Kidney capillary endothelial cell (primary cell): ENCODE results near the gene KRTAP9-8.
"Not testable (repeated sequence)": the region's sequence is repeated elsewhere in the genome, so short reads cannot be mapped to it uniquely, and the experiment has no call there.

Experiments
- DNase-seq: peaks from one replicate; pipeline ENCODE4 v3.0.0-alpha.2; 2018; ENCODE audit warnings: low spot score

KRTAP9-8 gene

GRCh38 chr17:41255381-41256290 is 17.8 kb downstream of the KRTAP9-8 start, which contains the start of gene KRTAP9-9:
TSS of gene KRTAP9-9 (plus strand) at chr17:41255384.
- not testable (repeated sequence) for DNase-seq

GRCh38 chr17:41256291-41256685 is 18.5 kb downstream of the KRTAP9-8 start:
- DNase-seq, result no peak

- DNase-seq, result no peak
Observed at GRCh38 chr17:41258406-41258805, 20.6 kb downstream of the KRTAP9-8 start.

DNA sequence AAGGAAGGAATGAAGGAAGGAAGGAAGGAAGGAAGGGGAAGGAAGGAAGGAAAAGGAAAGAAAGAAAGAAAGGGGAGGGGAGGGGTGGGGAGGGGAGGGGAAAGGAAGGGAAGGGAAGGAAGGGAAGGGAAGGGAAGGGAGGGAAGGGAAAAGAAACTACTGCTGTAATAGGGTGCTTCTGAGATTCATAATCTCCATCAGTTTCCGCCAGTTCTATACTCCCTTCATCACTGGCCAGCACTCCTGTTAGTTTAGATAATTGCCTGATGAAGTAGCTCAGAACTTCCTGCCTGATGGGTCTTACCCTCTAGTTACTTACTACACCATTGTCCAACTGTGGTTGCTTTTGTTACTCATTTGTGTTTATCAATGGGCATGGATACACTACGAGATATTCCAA is 25.4 kb downstream of the KRTAP9-8 start:
- DNase-seq, result no peak

- DNase-seq, result no peak
Observed at GRCh38 chr17:41264599-41264998, 26.8 kb downstream of the KRTAP9-8 start.

DNA sequence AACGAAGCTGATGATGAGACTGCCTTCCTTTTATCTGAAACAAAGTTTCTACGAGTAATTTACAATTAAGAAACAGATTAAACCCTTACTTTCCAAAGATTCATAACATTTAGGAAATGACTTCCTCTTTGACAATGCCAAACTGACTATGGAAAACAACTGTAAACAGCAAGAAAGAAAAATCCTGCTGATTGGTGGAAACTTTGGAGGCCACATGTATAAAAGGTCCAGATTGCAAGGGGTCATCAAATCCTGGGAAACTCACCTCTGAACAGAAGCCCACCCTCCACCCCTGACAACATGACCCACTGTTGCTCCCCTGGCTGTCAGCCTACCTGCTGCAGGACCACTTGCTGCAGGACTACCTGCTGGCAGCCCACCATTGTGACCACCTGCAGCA is 27.3 kb downstream of the KRTAP9-8 start, which contains the start of gene KRTAP9-6:
Gene KRTAP9-6, plus strand, starts transcription at position 301 of the 400 bp plus-strand sequence. Its CDS starts 0 bp downstream, at position 301.
- DNase-seq, result no peak

DNA sequence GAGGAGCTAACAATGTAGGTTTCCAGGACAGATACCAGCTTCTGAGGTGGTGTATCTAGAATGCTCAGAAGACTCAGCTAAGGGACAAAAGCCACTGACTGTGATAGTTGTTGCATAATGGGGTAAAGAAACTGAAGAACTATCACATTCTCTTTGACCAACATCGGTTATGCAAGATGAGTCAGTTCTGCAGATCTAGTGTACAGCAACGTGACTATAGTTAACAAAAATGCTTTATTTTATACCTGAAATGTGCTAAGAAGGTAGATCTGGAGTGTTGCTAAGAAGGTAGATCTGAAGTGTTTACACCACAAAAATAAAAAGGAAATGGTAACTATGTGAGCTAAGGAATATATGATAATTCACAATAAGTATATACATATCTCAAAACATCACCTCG is 29.9 kb downstream of the KRTAP9-8 start:
- DNase-seq, result no peak

- DNase-seq, result not testable (repeated sequence)
Observed at GRCh38 chr17:41271323-41271722, 33.5 kb downstream of the KRTAP9-8 start.

- DNase-seq, result no peak
Observed at GRCh38 chr17:41271858-41272257, 34.1 kb downstream of the KRTAP9-8 start.

GRCh38 chr17:41275648-41276190 is 37.9 kb downstream of the KRTAP9-8 start, which contains the start of gene KRTAP9-7:
TSS of gene KRTAP9-7 (plus strand) at chr17:41275698. CDS start at chr17:41275698, 0 bp downstream.
- not testable (repeated sequence) for DNase-seq

- DNase-seq, result no peak
Observed at GRCh38 chr17:41278176-41278955, 40.6 kb downstream of the KRTAP9-8 start.

- DNase-seq, result no peak
Observed at GRCh38 chr17:41284043-41284442, 46.2 kb downstream of the KRTAP9-8 start.

GRCh38 chr17:41284546-41284945 is 46.7 kb downstream of the KRTAP9-8 start:
- DNase-seq, result no peak

DNA sequence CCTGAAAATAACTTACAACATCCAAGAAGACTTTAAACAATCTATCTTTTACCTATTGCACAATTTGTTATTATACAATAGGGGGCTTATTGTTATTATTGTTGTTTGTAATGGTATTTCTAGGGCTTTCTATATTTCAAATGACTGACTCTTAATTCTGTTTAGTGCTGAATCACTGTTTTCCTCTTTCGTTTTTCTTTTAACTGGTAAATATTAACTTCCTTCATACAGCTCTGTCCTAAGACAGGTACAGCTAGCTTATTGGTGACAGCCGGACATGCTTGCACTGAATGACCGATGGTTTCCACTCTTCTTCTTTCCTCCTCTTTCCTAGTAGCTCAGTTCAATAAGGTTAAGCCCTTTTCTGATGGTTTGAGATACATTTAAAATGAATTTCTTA is 49.3 kb downstream of the KRTAP9-8 start:
- no peak for DNase-seq
